CD4-positive, alpha-beta T cell treated with Interleukin-4 for 4 hours (primary cell): Measurements from ENCODE around the gene YWHAH.
A peak's percentile ranks its signal among the peaks of the same experiment; 100 is the strongest.

ENCODE experiments used
- DNase-seq: peaks from one replicate; pipeline ENCODE4 v3.0.0-alpha.2; 2020

The YWHAH gene

DNA sequence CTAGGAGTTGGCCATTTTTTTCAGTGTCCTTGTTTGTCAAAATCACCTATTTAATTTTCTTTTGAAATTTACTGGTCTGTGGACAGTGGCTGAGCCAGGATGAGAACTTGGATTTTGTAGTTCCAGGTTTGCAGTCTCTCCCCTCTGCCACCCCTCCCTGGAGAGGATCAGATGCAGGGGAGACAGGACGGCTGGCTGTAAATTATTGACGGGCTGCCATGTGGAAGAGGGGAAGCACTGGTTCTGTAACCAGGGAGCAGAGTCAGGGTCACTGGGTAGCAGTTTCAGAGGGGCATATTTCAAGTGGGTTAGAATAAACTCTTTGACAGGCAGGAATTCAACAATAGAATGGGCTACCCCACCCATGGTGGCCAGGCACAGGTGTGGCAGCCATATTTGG is 20.6 kb upstream of the YWHAH start:
- no peak for DNase-seq

DNA sequence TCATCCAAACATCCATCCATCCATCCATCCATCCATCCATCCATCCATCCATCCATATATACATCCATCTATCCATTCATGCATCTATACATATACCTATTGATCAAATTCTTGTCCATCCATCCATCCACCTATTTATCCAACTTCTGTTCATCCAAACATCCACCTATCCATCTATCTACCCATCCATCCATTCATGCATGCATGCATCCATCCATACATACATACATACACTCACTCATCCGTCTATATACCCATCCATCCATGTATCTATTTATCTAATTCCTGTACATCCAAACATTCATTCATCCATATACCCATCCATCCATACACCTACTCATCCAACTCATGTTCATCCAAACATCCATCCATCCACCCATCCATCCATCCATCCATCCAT is 19.3 kb upstream of the YWHAH start:
- DNase-seq, result no peak

DNA sequence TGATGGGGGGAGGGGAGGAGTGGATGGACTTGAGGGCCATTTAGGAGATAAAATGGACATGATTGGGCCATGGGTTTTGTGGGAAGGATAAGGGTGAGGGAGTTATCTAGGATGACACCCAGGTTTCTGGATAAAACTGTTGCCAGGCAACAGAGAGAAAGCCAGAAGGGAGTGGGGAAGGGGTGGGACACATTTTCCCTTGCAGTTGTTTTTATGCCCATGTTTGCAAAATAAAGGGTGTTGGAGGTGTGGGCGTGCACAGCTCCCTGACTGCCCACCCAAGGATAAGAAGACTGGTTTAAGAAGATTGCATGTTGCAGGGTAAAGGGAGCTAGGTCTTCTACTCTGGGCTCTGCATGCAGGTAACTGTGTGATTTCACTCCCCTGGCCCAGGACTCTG is 18.3 kb upstream of the YWHAH start:
- DNase-seq, result no peak

DNA sequence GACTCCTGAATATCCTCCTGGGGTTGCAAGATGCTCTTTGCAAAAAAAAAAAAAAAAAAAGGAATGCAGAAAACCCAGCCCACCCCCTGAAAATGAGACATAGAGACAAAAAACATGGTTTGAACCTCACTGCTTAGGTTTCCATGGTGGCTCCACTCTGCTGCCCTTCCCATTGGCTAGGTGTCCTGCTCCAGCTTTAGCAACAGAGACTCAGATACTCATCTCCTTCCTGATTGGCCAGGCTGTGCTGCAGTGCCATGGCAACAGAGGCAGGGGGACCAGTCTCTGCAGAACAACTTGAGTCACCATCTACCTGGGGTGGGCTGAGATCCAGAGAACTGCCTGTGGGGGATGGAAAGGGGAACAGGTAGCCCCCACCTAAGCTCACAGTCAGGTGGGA is 17.4 kb upstream of the YWHAH start:
- DNase-seq, result no peak

DNA sequence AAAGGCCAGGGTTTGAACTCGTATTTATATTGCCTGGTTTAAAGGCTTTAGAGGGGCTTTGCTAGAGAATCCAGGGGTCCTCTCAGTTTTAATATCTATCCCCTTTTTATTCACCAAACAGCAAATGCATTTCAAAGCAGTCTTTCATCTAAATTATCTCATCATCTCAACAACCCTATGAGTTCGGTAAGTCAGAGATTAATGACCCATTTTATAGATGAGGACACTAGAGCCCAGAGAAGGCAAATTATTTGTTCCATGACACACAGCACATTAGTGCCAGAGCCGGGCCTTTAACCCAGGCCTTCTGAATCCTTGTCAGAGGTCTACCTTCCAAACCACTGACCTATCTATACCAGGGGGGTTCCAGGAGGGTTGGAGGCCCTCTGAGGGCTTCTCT is 16.8 kb upstream of the YWHAH start:
- DNase-seq, result no peak

DNA sequence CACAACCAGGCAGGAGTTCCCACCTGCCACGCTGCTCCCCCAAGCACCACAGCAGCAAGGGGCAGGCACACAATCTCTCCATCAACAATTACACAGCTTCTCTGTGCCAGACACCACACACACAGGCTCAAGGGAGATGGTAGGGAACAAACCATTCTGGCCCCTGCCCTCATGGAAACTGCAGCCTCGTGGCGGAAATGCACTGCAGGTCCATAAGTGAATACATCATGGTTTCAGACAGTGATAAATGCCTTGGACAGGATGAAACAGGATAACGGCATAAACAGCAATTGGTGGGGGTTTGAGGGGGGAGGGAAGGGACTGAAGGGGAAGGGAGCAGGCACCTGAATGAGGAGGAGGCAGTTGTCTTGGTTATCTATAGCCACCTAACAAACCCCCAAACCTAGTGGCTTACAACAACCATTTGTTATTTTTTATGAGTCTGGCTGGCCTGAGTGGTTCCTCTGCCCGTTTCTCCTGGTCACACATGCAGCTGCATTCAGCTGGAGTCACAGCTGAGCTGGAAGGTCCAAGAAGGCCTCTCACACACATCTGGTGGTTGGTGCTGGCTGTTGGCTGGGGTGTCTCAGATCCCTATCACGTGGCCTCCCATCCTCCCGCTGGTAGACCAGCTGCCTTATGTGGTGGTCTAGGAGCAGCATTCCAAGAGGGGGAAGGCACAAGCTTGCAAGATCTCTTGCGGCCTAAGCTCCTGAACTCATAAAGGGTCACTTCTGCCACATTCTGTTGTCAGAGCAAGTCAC is 15.0 kb upstream of the YWHAH start:
- DNase-seq, result no peak

DNA sequence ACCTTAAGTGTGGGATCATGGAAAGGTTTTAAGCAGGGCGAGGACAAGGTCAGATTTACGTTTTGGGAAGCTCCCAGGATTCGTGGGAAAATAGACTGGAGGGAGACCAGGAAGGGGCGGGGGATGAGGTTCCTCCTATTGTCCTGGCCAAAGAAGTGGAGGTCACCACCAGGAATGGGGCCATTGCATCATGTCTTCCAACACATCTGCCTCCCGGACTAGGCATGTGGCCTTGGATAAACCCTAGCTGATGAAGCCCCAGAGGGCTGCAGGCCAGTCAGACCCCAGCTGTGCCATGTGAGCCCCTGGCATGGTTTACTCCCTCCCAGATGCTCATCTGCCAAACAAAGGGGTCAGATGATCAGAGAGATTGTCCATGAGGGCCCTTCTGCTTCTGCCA is 11.5 kb upstream of the YWHAH start:
- no peak for DNase-seq

DNA sequence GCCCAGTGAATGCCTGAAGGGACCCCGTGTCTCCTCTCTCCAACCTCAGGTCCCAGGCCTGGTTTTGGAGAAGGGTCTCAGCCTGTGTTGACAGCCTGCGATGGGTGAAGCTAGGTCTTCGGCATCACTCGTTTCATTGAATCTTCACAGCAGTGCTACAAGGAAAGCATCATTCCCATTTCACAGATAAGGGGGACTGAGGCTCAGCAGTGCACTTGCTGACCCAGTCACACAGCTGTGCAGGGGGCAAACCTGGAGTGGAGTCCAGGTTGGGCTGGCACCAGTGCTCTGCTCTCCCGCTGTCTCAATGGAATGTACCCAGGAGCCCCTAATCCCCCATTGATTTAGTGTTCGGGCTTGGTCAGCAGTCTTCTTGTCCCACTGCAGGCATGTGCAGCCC is 10.9 kb upstream of the YWHAH start:
- DNase-seq, result no peak

DNA sequence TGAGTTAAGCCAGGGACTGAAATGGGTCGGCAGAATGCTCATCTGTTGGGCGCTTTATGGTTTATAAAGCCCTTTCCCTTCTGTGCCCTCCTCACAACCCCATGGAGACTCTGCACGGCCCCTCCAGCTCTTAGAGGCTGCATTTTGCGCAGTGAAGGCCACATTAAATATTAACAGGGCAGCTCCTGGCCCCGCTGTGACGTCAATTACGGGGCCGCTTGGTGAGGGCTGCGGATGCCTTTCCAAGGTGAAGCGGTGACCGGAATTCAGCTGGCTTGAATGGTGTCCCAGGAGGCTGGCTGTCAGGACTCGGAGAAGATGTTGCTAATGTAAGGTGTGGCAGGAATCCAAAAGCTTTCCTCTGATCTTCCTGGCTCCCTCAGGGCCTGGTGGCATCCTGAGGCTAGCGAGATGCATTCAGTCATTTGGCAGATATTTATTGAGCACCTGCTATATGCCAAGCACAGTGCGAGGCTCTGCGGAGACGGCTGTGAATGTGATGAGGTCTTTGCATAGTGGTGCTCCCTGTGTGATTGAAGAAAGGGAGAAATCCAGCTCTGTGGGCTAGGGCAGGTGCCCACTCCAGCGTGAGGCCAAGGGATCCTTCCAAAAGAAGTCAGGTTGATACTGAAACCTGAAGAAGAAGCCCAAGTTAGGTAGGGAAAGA is 10.4 kb upstream of the YWHAH start:
- no peak for DNase-seq

DNA sequence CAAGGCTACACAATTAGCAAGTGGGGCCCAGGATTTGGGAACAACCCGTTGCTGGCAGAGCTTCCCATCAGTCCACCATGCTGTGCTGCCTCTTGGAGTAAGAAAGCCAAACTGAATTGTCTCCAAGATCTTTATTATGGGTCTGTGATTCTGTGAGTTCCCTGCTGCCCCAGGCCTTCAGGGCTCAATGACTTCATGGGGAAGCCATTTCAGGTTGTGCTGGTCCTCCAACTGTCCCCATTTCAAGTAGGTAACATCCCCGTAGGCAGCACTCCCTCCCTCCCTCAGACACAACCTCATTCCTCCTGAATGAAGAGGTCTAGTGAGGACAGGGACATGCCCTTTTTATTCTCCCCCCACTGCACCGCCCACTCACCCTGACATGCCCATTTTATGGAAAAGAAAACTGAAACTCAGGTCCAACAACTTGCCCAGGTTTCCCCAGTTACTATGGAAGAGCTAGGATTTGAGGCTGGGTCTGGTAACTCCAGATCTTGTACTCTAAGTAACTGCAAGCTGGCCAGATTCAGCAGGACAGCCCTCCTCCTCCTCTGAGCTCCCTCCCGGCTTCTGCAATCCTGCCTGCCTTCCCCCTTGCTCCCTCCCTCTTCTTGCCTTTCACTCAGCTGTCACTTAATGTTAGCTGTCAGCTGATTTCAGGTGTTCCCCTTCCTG is 8.2 kb upstream of the YWHAH start:
- no peak for DNase-seq

DNA sequence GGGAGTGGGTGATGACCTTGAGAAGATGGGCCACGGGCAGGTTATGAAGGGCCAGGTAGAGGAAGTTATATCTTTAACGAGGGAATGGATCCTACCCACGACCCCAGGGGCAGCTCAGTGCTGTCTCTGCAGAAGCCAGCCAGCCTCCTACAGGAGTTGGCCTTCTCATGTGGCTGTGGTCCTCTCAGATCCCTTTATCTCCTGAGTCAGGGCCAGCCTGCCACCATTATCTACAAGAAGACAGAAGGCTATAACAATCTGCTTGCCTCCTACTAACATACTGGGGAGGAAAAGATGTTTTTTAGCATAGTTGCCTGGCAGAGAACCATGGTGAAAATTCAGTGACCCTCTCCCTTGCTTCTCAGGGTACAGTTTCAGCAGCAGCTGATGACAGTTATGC is 7.0 kb upstream of the YWHAH start:
- DNase-seq, result no peak

DNA sequence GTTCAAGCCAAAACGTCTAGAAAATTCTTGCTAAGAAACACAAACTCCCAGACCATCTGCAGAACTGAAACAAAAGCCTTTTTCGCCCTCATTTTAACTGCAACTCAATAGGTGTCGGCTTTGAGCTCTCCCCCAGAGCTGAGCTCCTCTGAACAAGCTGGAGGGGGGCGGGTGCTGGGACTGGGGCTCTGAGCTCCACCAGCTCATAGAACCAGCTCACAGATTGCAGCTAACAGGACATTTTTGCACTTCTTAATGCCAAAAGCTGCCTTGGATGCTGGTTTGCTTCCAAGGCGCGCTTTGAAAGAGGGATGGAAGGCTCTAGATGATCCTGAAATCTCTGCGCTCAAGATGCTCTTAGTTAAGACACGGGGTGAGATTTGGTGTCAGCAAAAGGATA is 6.0 kb upstream of the YWHAH start:
- no peak for DNase-seq

DNA sequence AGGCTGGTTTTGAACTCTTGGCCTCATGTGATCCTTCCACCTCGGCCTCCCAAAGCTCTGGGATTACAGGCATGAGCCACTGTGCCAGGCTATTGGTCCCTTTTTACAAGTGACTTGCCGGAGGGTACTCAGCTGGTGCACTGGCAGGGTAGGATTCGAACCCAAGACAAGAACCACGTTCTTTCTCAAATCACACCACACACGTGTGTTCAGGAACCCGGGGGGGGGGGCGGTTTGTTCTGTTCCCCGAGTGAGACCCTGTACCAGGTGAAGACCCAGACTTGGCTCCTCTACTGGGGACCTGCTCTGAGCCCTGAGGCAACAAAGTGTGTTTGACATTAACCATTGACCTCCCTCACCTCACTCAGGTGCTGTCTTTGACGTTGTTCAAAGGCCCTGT is 3.8 kb upstream of the YWHAH start:
- no peak for DNase-seq

DNA sequence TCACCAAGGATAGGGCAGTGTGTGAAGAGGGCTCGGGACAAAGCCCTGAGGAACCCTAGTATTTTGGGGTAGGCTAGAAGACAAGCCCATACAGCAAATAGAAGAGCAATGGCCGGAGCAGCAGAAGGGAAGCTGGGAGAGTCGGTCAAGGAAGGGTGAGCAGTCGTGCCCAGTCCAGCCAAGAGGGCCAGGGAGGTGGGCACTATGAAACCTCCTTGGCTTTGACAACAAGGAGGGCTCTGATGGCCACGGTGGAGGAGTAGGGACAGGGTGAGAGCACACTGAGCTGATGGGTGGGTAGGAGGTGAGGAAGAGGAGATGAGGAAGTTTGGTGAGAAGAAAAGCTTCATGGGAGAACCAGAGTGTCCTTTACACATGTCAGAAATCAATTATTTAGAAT is 2.2 kb upstream of the YWHAH start:
- no peak for DNase-seq

DNA sequence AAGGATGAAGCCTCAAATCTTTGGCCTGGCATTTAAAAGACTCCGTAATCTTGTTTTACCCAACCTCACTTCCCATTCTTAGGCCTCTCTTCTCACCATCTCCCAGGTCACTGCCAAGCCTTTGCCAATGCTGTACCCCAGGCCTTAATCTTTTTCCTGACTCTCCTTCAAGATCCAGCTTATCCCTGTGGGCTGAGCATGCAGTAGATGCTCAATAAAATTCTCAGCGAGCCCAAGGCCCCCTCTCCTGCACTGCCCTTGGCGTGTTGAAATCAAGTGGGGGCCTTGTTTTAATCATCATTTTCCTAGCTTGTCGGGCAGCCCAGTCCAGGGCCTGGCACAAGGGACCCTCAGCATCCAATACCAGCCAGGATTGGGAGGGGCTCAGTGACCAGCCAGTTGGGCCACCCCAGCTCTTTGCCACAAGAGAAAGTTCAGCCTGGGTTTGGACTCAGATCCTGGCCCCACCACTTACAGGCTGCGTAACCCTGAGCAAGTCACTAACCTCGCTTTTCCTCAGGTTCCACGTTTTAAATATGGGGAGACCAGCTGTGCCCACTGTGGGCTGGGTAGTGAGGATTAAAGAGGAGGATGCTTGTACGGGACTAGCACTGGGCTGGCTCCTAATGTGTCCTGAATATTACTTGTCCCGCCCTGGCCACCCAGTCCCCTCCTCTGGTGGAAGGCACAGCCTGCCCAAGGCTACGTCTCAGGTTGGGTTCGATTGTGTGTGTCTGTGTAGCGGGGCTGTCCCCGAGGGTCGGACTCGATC is 943 bp upstream of the YWHAH start:
- no peak for DNase-seq

DNA sequence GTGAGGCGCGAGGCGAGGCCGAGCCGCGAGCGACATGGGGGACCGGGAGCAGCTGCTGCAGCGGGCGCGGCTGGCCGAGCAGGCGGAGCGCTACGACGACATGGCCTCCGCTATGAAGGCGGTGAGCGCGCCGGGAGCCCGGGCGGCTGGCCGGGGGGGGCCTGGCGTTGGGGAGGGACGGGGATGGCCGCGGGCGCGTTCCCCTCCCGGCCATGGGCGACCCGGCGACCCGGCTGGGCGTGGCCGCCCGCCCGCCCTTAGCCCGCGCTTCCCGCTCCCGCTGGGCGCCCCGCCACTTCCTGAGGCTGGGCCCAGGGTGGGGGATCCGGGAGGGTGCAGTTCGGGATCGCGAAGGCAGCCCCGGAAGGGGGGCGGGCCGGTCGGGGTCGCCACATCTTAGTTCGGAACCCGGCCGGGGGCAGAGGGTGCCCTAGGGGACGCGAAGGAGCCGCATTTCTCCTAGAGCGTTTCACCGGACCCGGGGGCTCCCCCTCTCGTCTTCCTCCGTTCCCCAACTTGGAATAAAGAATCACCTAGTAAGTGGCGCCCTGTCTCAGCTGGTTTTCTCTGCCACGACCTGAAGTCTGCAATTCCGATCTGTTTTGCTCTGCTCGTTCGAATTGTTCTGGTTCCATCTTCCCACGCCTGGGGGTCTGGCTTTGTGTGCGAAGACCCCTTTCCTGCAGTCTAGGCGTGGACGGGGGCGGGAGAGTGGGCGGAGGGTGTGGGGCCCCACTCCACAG is 536 bp downstream of the YWHAH start:
- DNase-seq, result peak; percentile 25

DNA sequence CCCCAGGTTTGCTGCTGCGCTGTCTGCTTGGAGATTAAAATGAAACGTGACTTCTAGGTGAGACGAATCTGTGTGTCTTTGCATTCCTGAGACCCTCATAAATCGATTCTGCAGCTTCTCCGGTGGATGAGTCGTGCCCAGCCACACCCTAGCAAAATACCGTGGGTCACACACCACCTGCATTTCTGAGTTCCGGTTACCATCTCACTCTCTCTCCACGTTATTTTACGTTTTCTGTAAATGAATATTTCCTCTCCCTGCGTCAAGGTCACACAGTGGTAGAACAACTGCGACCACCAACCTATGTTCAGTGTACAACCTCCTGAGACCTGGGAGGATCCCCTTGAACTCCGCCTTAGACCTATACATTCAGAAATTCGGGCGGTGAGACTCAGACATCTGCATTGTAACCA is 1.1 kb downstream of the YWHAH start:
- no peak for DNase-seq

DNA sequence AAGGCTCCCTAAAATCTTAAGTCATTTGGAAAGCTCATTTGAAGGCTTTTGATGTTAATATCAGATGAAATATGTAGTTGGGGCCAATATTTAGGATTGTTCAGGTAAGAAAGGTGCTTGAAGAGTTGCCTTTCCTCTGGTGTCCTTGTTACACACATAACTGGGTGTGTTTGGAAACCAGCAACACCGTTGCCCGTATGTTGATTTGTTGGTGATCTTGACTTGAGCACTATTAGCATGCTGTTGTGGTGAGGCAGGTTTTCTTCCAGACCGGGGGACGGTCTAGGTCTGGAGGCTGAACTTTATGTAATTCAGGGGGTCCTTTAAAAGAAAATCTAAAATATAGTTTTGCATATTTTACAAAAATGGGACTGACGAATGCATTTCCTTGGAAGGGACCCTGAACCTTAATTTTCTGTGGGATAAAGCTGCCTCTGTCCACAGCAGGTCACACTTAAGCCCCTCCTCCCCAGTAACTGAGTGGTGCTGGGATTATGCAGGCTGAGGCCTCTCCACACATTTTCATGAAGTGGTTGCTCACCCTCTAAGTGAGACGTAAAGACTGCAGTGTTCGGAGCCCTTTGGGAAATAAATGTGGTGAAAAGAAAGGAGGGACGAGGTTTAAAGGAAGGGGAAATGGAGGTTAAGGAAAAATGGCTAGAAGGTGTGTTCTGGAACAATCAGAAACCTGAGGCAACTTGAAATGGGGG is 1.8 kb downstream of the YWHAH start:
- no peak for DNase-seq

DNA sequence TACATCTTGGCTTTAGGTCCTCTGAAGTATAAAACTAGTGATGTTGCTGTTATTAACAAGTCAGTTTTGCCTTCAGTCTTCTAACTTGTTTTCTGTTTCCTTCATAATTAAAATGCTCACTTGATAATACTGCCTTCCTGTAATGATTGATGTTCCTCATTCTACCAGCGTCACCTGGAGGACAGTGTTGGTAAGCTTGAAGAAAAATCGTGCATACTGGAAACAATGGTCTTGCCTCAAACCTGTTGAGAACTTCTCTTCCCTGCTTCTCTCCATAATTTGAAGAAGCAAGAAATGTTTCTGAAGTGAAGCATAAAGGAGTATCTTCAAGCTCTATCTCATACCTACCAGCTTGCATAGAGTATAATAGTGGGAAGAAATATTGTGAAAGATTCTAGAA is 3.0 kb downstream of the YWHAH start:
- DNase-seq, result peak; percentile 62

DNA sequence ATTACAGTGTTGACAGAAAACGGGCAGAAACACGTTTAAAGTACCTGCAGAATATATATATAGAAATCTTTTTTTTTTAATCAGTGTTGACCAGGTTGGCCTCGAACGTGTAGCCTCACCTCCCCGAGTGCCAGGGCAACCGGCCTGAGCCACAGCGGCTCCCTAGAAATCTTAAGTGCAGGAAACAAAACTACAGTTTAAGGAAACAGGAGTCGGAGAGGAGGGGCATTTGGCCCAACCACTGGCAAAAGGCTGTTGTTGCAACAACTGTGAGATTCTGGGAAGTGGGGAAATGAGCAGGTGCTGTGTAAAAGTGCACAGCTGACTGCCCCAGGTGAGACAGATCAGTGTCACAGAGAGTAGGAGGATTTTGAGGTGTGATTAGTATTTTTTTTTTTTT is 3.7 kb downstream of the YWHAH start:
- no peak for DNase-seq

DNA sequence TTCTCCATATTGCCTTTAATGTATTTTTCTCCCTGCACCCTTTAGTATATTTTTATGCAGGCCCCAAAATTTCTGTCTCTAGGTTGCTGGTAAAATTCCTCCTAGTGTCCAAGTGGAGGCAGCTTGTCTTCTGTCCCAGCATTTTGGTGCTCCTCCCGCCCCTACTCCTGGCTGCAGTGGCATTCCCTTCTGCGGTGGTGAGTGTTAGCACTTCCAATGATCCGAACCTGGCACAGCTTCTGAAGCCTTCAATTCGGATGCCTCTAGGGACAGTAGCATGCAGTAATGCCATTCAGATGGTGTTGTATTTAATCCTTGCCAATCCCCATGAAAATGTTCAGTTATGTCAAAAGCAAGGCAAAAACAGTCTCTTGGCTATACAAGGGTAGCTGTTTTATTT is 5.9 kb downstream of the YWHAH start:
- DNase-seq, result no peak
